H1 (cell line): ENCODE measurements around the gene PXDN. TPM values are rescaled to one million over a fixed set of nuclear protein-coding genes. Genes with fewer than 3 reads are reported as not detected.

Experiments used
- CTCF ChIA-PET: fragments of 300-600 bp; sonication (Branson Sonifier 250); formaldehyde crosslinking; loops from one replicate; lab custom pipeline; 2021; ENCODE audit not compliant: partially characterized antibody; lab: Charles Lee
- POLR2A ChIA-PET: fragments of 300-600 bp; sonication (Branson Sonifier 250); formaldehyde crosslinking; loops from one replicate; lab custom pipeline; 2021; ENCODE audit warnings: inconsistent platforms; ENCODE audit not compliant: partially characterized antibody; lab: Charles Lee
- DNase-seq, 2 experiments: peaks; one replicate each; pipeline versions ENCODE4 v3.0.0 to v3.0.0-alpha.2; 2010 to 2022; ENCODE audit warnings: low spot score in 2 of 2, low read depth in 1 of 2, mixed read lengths in 1 of 2
- FAIRE-seq: peaks from 2 replicates; lab custom pipeline; 2011; peaks lifted over from hg19 to GRCh38; lab: Jason Lieb, UNC
- H2AFZ ChIP-seq: 2 replicates; pipeline ENCODE4 v1.8.1; 2012; ENCODE audit warnings: low read length, inconsistent platforms
- H2AK5ac ChIP-seq: 2 replicates; pipeline ENCODE4 v1.6.1; 2013; ENCODE audit warnings: low read depth, low read length
- H2BK120ac ChIP-seq: replicated peaks from 2 replicates; pipeline ENCODE3; 2013; ENCODE audit warnings: low read depth, low read length, inconsistent platforms
- H2BK12ac ChIP-seq: 2 replicates; pipeline ENCODE4 v1.6.1; 2013; ENCODE audit warnings: low read depth, low read length
- H2BK15ac ChIP-seq: 2 replicates; pipeline ENCODE4 v1.6.1; 2013; ENCODE audit warnings: low read length
- H2BK20ac ChIP-seq: 2 replicates; pipeline ENCODE4 v1.6.1; 2013; ENCODE audit warnings: low read length
- H2BK5ac ChIP-seq: 2 replicates; pipeline ENCODE4 v1.6.1; 2013; ENCODE audit warnings: low read depth, low read length
- H3K14ac ChIP-seq: 2 replicates; pipeline ENCODE4 v1.6.1; 2013; ENCODE audit warnings: inconsistent platforms; ENCODE audit not compliant: insufficient read length
- H3K18ac ChIP-seq: 2 replicates; pipeline ENCODE4 v1.6.1; 2013; ENCODE audit warnings: low read length; ENCODE audit errors: extremely low read depth
- H3K23ac ChIP-seq: 2 replicates; pipeline ENCODE4 v1.6.1; 2013; ENCODE audit warnings: inconsistent platforms; ENCODE audit not compliant: insufficient read length
- H3K23me2 ChIP-seq: 2 replicates; pipeline ENCODE4 v1.6.1; 2013; ENCODE audit warnings: low read depth, low read length
- H3K27ac ChIP-seq: 2 replicates; pipeline ENCODE4 v1.6.1; 2011; ENCODE audit warnings: low read depth, low read length, inconsistent platforms
- H3K27me3 ChIP-seq, 4 experiments: replicated peaks in 1 of 4; 1 replicate in 1 of 4; 2 replicates in 3 of 4; pipeline versions ENCODE4 v1.6.1 to v1.8.1; 2011 to 2013; ENCODE audit warnings: low read length in 3 of 4, mild to moderate bottlenecking in 3 of 4, inconsistent platforms in 2 of 4, mixed read lengths in 2 of 4, moderate library complexity in 1 of 4; ENCODE audit not compliant: control insufficient read depth in 3 of 4, insufficient read depth in 3 of 4; ENCODE audit errors: extremely low read depth in 1 of 4
- H3K36me3 ChIP-seq, 4 experiments: 2 replicates each; pipeline versions ENCODE4 v1.6.1 to v1.8.1; 2011 to 2013; ENCODE audit warnings: mild to moderate bottlenecking in 4 of 4, low read length in 3 of 4, moderate library complexity in 2 of 4, control low read depth in 1 of 4, inconsistent platforms in 1 of 4; ENCODE audit not compliant: insufficient read depth in 4 of 4, control insufficient read depth in 2 of 4
- H3K4ac ChIP-seq: replicated peaks from 2 replicates; pipeline ENCODE3; 2013; ENCODE audit warnings: low read length, low read depth, mixed read lengths, inconsistent platforms; ENCODE audit not compliant: insufficient read length
- H3K4me1 ChIP-seq, 4 experiments: replicated peaks in 1 of 4; 1 replicate in 1 of 4; 2 replicates in 3 of 4; pipeline versions ENCODE4 v1.6.1 to v1.8.1; 2011 to 2013; ENCODE audit warnings: low read length in 3 of 4, inconsistent platforms in 2 of 4, mixed read lengths in 1 of 4; ENCODE audit not compliant: insufficient read depth in 4 of 4, control insufficient read depth in 3 of 4
- H3K4me2 ChIP-seq, 2 experiments: 2 replicates each; pipeline versions ENCODE4 v1.6.1 to v1.8.1; 2011 to 2013; ENCODE audit warnings: low read depth in 2 of 2, low read length in 2 of 2, control low read depth in 1 of 2, inconsistent platforms in 1 of 2, mild to moderate bottlenecking in 1 of 2; ENCODE audit not compliant: insufficient read depth in 1 of 2
- H3K4me3 ChIP-seq, 4 experiments: fragments of 200-600, 300-600 bp in 1 of 4; sonication (generic), shearing (Covaris generic), sonication (Bioruptor Twin) in 1 of 4; 2 replicates each; pipeline versions ENCODE4 v1.5.1 to v1.8.1; 2011 to 2016; ENCODE audit warnings: low read length in 4 of 4, low read depth in 3 of 4, control low read depth in 2 of 4, inconsistent platforms in 2 of 4, mild to moderate bottlenecking in 2 of 4, mixed read lengths in 1 of 4, moderate library complexity in 1 of 4; ENCODE audit not compliant: insufficient read depth in 2 of 4; ENCODE audit errors: extremely low read depth in 1 of 4
- H3K56ac ChIP-seq: replicated peaks from 2 replicates; pipeline ENCODE3; 2013; ENCODE audit warnings: low read depth, mild to moderate bottlenecking, mixed read lengths, low read length, inconsistent platforms; ENCODE audit not compliant: insufficient read length
- H3K79me1 ChIP-seq: 2 replicates; pipeline ENCODE4 v1.6.1; 2013; ENCODE audit warnings: low read depth, low read length, control low read depth
- H3K79me2 ChIP-seq, 2 experiments: 2 replicates each; pipeline versions ENCODE4 v1.6.1 to v1.8.1; 2012 to 2013; ENCODE audit warnings: low read length in 2 of 2, mild to moderate bottlenecking in 2 of 2, inconsistent platforms in 1 of 2; ENCODE audit not compliant: insufficient read depth in 2 of 2, control insufficient read depth in 1 of 2
- H3K9ac ChIP-seq, 4 experiments: replicated peaks in 1 of 4; 1 replicate in 1 of 4; 2 replicates in 3 of 4; pipeline versions ENCODE4 v1.6.1 to v1.8.1; 2011 to 2013; ENCODE audit warnings: low read depth in 3 of 4, low read length in 3 of 4, control low read depth in 2 of 4, mild to moderate bottlenecking in 2 of 4, moderate library complexity in 2 of 4, inconsistent platforms in 1 of 4; ENCODE audit errors: extremely low read depth in 1 of 4
- H3K9me3 ChIP-seq, 2 experiments: 2 replicates each; pipeline versions ENCODE4 v1.6.1 to v1.8.1; 2012 to 2013; ENCODE audit warnings: mild to moderate bottlenecking in 2 of 2, moderate library complexity in 2 of 2, control low read depth in 1 of 2, inconsistent platforms in 1 of 2, low read depth in 1 of 2, low read length in 1 of 2, mixed read lengths in 1 of 2; ENCODE audit not compliant: insufficient read depth in 2 of 2
- H4K20me1 ChIP-seq, 2 experiments: replicated peaks in 1 of 2; 2 replicates each; pipeline versions ENCODE3 to v1.8.1; 2011 to 2013; ENCODE audit warnings: inconsistent platforms in 2 of 2, low read length in 2 of 2, mild to moderate bottlenecking in 1 of 2; ENCODE audit not compliant: insufficient read depth in 2 of 2, control insufficient read depth in 1 of 2
- H4K5ac ChIP-seq: 2 replicates; pipeline ENCODE4 v1.6.1; 2013; ENCODE audit warnings: low read length, low read depth, mixed read lengths, inconsistent platforms; ENCODE audit not compliant: insufficient read length
- H4K8ac ChIP-seq: 2 replicates; pipeline ENCODE4 v1.8.0; 2013; ENCODE audit warnings: mild to moderate bottlenecking, moderate library complexity, low read length, inconsistent platforms; ENCODE audit not compliant: insufficient read depth; ENCODE audit errors: extremely low read depth
- H4K91ac ChIP-seq: replicated peaks from 2 replicates; pipeline ENCODE3; 2013; ENCODE audit warnings: low read length, mixed read lengths, inconsistent platforms; ENCODE audit not compliant: insufficient read length
- BACH1 ChIP-seq: IDR thresholded peaks from 2 replicates; pipeline ENCODE4 v1.6.1; 2012; ENCODE audit warnings: low read length, improper control_type of control experiment
- BCL11A ChIP-seq, 2 experiments: IDR thresholded peaks; one replicate each; pipeline ENCODE4 v1.6.1; 2011; ENCODE audit warnings: low read depth in 2 of 2, low read length in 2 of 2, mild to moderate bottlenecking in 2 of 2
- CHD2 ChIP-seq: IDR thresholded peaks from 2 replicates; pipeline ENCODE4 v1.6.1; 2012; ENCODE audit warnings: low read length, improper control_type of control experiment
- EP300 ChIP-seq, 2 experiments: IDR thresholded peaks; 1 replicate in 1 of 2; 2 replicates in 1 of 2; pipeline ENCODE4 v1.6.1; 2011 to 2012; ENCODE audit warnings: low read depth in 2 of 2, low read length in 2 of 2, mild to moderate bottlenecking in 2 of 2, borderline replicate concordance in 1 of 2, inconsistent platforms in 1 of 2, moderate library complexity in 1 of 2
- FOSL1 ChIP-seq: IDR thresholded peaks from 2 replicates; pipeline ENCODE4 v1.6.1; 2011; ENCODE audit warnings: mild to moderate bottlenecking, low read depth, low read length, moderate library complexity; ENCODE audit not compliant: insufficient read depth
- JUN ChIP-seq: IDR thresholded peaks from 2 replicates; pipeline ENCODE4 v1.6.1; 2011; ENCODE audit warnings: low read depth, mild to moderate bottlenecking, improper control_type of control experiment, low read length
- PHF8 ChIP-seq: fragments of 200-600 bp; sonication (generic); conservative IDR thresholded peaks from 2 replicates; pipeline ENCODE4 v1.7.1; 2012; ENCODE audit warnings: low read depth, mild to moderate bottlenecking, inconsistent platforms, low read length, moderate library complexity
- RNF2 ChIP-seq: fragments of 200-900, 300-1000 bp; sonication (generic); IDR thresholded peaks from 2 replicates; pipeline ENCODE4 v1.7.1; 2016; ENCODE audit warnings: borderline replicate concordance, low read depth, mild to moderate bottlenecking, antibody characterized with exemption, low read length; ENCODE audit not compliant: poor library complexity, severe bottlenecking; ENCODE audit errors: missing control alignments
- SIRT6 ChIP-seq: IDR thresholded peaks from one replicate; pipeline ENCODE4 v1.7.1; 2012; ENCODE audit warnings: low read length, inconsistent platforms
- TCF12 ChIP-seq: IDR thresholded peaks from 2 replicates; pipeline ENCODE4 v1.6.1; 2011; ENCODE audit warnings: low read depth, mild to moderate bottlenecking, low read length
- TEAD4 ChIP-seq: IDR thresholded peaks from 2 replicates; pipeline ENCODE4 v1.6.1; 2012; ENCODE audit warnings: low read depth, low read length, inconsistent platforms, mixed read lengths
- WGBS, 2 experiments: shearing (Covaris generic) in 1 of 2; methylation state at CpG; one replicate each; pipeline versions ENCODE4 v1.1.6 to v1.1.7; 2013 to 2015; ENCODE audit warnings: low lambda C conversion rate in 2 of 2, mixed read lengths in 2 of 2, inconsistent platforms in 1 of 2, low coverage in 1 of 2, missing lambda C conversion rate in 1 of 2; ENCODE audit not compliant: insufficient replicate concordance in 2 of 2, insufficient coverage in 1 of 2, insufficient read length in 1 of 2; ENCODE audit errors: extremely low coverage in 1 of 2, missing lambda C conversion rate in 1 of 2; 5-methylcytosine and 5-hydroxymethylcytosine counted together
- polyA plus RNA-seq, 7 experiments: library from polyadenylated mRNA; depleted of rRNA in 3 of 7; stranded (reverse) in 5 of 7; unstranded in 2 of 7; fragments of >200 nt in 5 of 7; fragments of 200-250 nt in 2 of 7; gene quantifications; 1 replicate in 5 of 7; 2 replicates in 1 of 7; 4 replicates in 1 of 7; pipeline versions ENCODE4 v1.2.1 to v1.2.3, GENCODE V29; 2011 to 2013; ENCODE audit warnings: missing spikeins in 2 of 7, mixed read lengths in 2 of 7
- total RNA-seq: library from RNA; stranded (reverse); fragmentation: NEBNext Ultra II Directional; extraction: Animal tissue kit (Norgen Biotek cat#: 25700); gene quantifications from 2 replicates; pipeline ENCODE4 v1.2.1, GENCODE V29; 2021

PXDN gene
- total and polyA plus RNA-seq, 2 of the 8 experiments (the other 6 are each of a cell fraction or from before 2014, with no cell fraction given) = 104 to 141 TPM

DNA sequence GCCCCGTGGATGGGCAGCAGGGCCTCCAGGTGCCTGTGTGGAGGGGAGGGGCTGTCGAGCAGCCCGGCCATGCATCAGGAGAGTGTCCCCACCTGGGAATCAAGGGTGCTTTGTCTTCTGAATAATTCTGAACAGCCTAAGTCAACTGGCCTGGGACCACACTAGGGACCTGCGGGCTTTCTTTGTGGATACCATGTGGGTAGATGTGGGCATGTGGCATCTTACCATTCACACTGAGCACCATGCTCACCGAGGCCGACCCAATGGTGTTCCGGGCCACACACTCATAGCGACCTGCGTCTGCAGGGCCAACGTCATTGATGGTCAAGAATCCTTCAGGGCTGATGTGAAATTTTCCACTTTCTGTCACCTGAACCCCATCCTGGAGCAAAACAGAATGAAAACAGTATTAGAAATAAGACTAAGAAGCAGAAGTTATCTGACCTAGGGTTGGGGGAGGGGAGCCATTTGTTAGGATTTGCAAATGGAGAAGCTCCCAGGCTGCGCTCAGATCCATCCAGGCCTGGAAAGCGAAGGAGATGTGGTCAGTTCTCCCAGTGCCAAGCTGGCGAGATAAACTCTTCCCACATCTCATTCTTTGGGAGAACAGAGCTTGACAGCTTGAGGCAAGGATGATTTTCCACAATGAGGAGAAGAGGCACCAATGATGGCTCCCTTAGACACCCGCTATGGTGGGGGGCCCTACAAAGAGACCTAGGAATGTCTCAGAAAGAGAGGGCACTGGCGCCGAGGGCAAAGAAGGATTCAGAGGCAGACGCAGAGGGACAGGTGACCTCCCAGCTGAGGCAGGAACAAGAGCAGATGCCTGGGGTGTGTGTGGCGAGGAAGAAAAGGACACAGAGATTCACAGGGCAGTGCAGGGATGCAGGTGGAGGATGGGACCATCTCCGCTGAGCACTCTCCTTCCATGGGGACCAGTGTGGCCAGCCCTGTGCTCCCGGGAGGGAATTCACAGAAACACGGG is 83.4 kb downstream of the PXDN start:
- Histone ChIP-seq H2BK15ac (no peak overlapping the region), H3K4me3 (no peak overlapping the region), H3K14ac (no peak overlapping the region), H3K27me3 (no peaks in the 10 kb centered on the region), H3K56ac (no peak overlapping the region), H3K27ac (no peak overlapping the region), H4K5ac (no peak overlapping the region), H2BK12ac (no peak overlapping the region), H3K4me1 (peaks cover 0 to 6% (median 0%) of the 10 kb centered on the region in 4 experiments; a peak in 2 of 7 replicates), H4K20me1 (peaks cover 3 to 13% of the 10 kb centered on the region in 2 experiments), H2AFZ (no peak overlapping the region), H4K91ac (no peak overlapping the region), H3K18ac (no peak overlapping the region), H2AK5ac (no peak overlapping the region), H3K79me2 (no peaks in the 10 kb centered on the region), H3K23ac (no peak overlapping the region), H2BK120ac (no peak overlapping the region), H3K4ac (no peak overlapping the region), H2BK20ac (no peak overlapping the region), H3K9ac (no peak overlapping the region), H3K36me3 (peaks cover 9 to 55% (median 28%) of the 10 kb centered on the region in 4 experiments), H3K23me2 (peaks cover under 1% of the 10 kb centered on the region; the same call in 1 of the 2 replicates), H3K9me3 (no peaks in the 10 kb centered on the region), H2BK5ac (no peak overlapping the region), H4K8ac (no peak overlapping the region), H3K79me1 (no peaks in the 10 kb centered on the region; the same call in 1 of the 2 replicates), H3K4me2 (no peak overlapping the region)
- ChIA-PET CTCF (interaction anchor here (0.7 to 3.9 kb wide), 7 partner anchors 14 to 110 kb away, joined by 3 to 14 read pairs (median 3); no protein-coding TSS in a partner anchor), POLR2A (interaction anchor here (1.3 kb wide), 1 partner anchor 36 kb away, joined by 4 read pairs; no protein-coding TSS in a partner anchor)
- DNase-seq (no peak), FAIRE-seq (no peak)
- WGBS, 2 experiments = 91% methylated on average over 21 of the region's 21 CpGs; no CpG with 5 or more reads in 1 of the 2 experiments
- no peak for TF ChIP-seq SIRT6
- no peak for TF ChIP-seq EP300 (IDR thresholded peaks at IDR 0.05; ENCODE audit: borderline replicate concordance in 1 of 2, low read depth in 2 of 2, low read length in 2 of 2)
- no peak for TF ChIP-seq PHF8
- no peak for TF ChIP-seq BACH1
- TF ChIP-seq CHD2 = no peak
- no peak for TF ChIP-seq JUN
- no peak for TF ChIP-seq TCF12
- TF ChIP-seq RNF2 = no peak
- no peak for TF ChIP-seq TEAD4
- no peak for TF ChIP-seq FOSL1
- TF ChIP-seq BCL11A (IDR thresholded peaks at IDR 0.05; ENCODE audit: low read depth in 2 of 2, low read length in 2 of 2) = no peak
